ENCODE measurements around the gene VEZF1. TPM values are rescaled to one million over a fixed set of nuclear protein-coding genes. Genes with fewer than 3 reads are reported as not detected.

Gene VEZF1
- total RNA-seq, 4 donors from 2014 or later: 45.3 to 76.0 (median 63.7) TPM

DNA sequence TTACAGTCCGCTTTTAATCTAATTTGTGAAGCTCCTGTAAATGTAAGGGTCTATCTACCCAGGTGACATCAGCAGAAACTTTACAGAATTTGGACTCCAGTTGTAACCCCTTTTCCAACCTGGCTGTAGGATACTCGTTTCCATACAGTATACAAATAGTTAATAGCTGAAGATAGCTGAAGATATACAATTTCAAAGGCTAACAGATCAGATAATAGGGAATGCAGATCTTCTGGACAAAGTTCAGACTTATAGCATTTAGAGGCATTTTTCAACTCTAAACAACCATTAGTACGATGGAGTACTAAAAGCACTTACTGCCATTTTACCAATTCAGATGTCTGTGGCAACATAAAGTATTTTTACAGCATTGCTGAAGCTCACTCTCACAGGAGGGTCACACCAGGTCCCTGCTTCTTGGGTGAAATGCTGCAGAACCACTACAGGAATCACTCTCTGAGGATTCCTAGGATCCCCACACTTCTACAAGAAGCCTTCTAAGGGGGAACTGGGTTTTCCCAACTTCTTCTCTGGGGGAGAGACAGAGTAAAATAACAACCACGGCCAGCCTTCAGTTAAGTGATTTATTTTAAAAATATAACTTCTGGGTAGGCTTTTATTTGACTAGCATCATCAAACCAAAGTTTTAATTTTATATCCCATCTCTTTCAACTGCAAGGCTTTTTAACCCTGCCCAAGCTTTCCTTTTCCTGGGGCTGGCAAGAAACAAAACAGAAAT is 2.9 kb downstream of the VEZF1 start:
- TF ChIP-seq POLR2A (IDR thresholded peaks at IDR 0.05): no peak
- peaks cover 67% of the 10 kb centered on the region for H3K4me1 ChIP-seq
- H3K27me3 ChIP-seq: no peaks in the 10 kb centered on the region
- WGBS: 44% methylated on average over 4 of the region's 4 CpGs
- peak overlapping the region; percentile 9 for H3K4me3 ChIP-seq
- H3K36me3 ChIP-seq: peaks cover 21% of the 10 kb centered on the region
- no peaks in the 10 kb centered on the region for H3K9me3 ChIP-seq
- no peak for DNase-seq (ENCODE audit: low spot score in 2 of 2)
- H3K27ac ChIP-seq: peak overlapping the region; percentile 23

DNA sequence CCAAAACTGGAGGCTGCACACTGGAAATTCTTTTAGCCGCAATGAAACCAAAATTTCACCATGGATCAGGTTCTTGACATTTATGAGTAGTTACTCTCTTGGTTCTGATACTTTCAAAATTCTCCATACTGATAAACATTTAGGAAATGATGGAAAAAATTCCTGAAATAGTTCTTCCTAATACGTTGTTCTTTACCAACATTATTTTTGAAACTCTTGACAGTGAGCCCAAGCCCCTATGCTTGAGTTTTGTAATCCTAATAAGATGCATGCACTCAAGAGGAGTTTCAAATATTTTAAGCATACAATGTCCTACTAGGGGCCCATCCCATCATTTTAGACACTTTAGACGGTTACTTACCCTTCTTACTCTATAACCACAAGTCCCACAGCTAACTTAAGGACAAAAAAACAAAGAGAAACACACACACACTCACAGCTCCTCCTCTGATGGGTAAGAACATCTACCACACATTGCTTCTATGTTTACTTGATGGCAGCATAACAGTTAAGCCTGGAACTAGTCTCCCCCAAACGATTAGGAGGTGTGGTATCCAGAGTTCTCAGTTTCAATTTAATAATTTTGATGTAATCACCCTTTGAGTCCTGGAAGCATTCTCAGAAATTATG is 3.7 kb downstream of the VEZF1 start:
- TF ChIP-seq, protein P1, sequence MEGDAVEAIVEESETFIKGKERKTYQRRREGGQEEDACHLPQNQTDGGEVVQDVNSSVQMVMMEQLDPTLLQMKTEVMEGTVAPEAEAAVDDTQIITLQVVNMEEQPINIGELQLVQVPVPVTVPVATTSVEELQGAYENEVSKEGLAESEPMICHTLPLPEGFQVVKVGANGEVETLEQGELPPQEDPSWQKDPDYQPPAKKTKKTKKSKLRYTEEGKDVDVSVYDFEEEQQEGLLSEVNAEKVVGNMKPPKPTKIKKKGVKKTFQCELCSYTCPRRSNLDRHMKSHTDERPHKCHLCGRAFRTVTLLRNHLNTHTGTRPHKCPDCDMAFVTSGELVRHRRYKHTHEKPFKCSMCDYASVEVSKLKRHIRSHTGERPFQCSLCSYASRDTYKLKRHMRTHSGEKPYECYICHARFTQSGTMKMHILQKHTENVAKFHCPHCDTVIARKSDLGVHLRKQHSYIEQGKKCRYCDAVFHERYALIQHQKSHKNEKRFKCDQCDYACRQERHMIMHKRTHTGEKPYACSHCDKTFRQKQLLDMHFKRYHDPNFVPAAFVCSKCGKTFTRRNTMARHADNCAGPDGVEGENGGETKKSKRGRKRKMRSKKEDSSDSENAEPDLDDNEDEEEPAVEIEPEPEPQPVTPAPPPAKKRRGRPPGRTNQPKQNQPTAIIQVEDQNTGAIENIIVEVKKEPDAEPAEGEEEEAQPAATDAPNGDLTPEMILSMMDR (IDR thresholded peaks at IDR 0.05): no peak
- TF ChIP-seq POLR2A (IDR thresholded peaks at IDR 0.05) (no peak), EP300 (IDR thresholded peaks at IDR 0.05) (no peak), POLR2AphosphoS5 (IDR thresholded peaks at IDR 0.05) (no peak)
- Histone ChIP-seq H3K4me1 (peaks cover 65% of the 10 kb centered on the region), H3K4me3 (no peak overlapping the region), H3K36me3 (peaks cover 28% of the 10 kb centered on the region), H3K9me3 (no peaks in the 10 kb centered on the region), H3K27me3 (no peaks in the 10 kb centered on the region), H3K27ac (no peak overlapping the region)
- 46% methylated on average over 4 of the region's 4 CpGs for WGBS
- DNase-seq (ENCODE audit: low spot score in 2 of 2): no peak

DNA sequence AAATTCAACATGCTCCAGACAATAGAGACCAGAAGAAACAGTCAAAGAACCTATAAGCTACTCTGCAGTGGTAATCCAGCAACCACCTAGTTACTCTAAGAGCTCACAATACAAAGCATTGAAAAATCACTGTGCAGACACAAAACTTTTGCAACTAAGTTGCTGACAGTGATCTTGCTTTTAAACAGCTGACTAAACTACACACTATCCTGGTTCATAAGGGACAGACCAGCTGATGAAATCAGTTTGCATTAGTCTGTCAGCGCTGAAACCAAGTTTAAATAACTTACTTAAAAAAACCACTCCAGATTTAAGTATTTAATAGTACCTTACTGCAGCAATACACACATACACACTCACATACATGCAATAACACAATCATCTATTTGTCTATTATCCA is 4.6 kb downstream of the VEZF1 start:
- no peaks in the 10 kb centered on the region for H3K27me3 ChIP-seq
- 90% methylated on average over 1 of the region's 1 CpG for WGBS
- TF ChIP-seq POLR2A (IDR thresholded peaks at IDR 0.05): no peak
- TF ChIP-seq POLR2AphosphoS5 (IDR thresholded peaks at IDR 0.05): no peak
- TF ChIP-seq, protein P1 (IDR thresholded peaks at IDR 0.05): no peak
- no peak for TF ChIP-seq EP300 (IDR thresholded peaks at IDR 0.05)
- no peak for DNase-seq (ENCODE audit: low spot score in 2 of 2)
- no peak overlapping the region for H3K27ac ChIP-seq
- peaks cover 37% of the 10 kb centered on the region for H3K36me3 ChIP-seq
- no peak overlapping the region for H3K4me3 ChIP-seq
- no peaks in the 10 kb centered on the region for H3K9me3 ChIP-seq
- H3K4me1 ChIP-seq: peaks cover 56% of the 10 kb centered on the region

DNA sequence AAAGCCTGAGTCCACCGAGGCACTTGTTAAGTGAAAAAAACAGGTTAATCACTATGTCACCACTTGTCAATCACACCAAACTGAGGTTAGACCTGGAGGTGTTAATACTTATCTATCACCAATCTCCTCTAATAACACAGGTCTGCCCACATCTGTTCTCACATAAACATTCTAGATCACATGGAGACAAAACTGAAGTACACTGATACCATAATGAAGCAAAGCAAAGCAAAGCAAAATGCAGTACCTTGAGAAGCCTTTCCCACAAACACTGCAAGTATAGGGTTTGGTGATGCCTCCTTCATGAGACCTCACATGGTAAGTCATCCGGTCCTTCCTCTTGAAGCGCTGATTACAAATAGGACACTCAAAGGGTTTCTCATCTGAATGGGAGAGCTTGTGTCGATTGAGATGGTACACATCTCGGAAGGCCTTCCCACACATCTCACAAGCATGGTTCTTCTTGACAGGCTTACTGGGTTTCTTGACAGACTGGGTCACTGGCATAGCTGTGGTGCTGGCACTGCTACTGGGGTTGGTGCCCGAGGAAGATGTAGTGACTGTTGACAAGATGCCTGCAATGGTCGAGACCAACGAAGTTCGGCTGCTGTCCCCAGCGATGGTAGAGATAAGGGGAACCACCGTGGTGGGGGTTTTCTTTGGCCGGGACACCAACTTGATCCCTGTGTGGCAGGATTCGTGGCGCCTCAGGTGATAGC is 5.4 kb downstream of the VEZF1 start:
- Histone ChIP-seq H3K27ac (no peak overlapping the region), H3K36me3 (peaks cover 45% of the 10 kb centered on the region), H3K4me1 (peaks cover 55% of the 10 kb centered on the region), H3K9me3 (no peaks in the 10 kb centered on the region), H3K27me3 (no peaks in the 10 kb centered on the region), H3K4me3 (no peak overlapping the region)
- TF ChIP-seq EP300 (IDR thresholded peaks at IDR 0.05) (no peak), POLR2AphosphoS5 (IDR thresholded peaks at IDR 0.05) (no peak), POLR2A (IDR thresholded peaks at IDR 0.05) (no peak)
- TF ChIP-seq, protein P1 (IDR thresholded peaks at IDR 0.05): no peak
- 83% methylated on average over 14 of the region's 14 CpGs for WGBS
- no peak for DNase-seq (ENCODE audit: low spot score in 2 of 2)

DNA sequence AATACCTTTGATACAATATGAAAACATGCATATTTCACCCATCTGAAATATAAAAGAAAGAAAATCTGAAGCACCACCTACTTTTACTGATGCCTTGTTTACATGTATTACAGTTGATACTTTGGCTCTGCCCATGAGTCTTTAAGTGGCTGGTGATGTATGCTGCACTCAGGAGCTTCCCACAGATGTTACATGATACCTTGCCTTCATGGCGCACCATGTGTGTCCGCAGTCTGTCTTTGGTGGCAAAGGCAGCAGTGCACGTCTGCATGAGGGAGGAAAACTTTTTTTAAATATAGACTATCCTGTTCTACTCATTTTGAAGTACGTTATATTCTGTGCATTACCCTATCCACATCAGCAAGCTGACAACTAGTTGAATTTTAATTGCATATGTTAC is 7.5 kb downstream of the VEZF1 start:
- DNase-seq (ENCODE audit: low spot score in 2 of 2): no peak
- WGBS: 90% methylated on average over 4 of the region's 4 CpGs
- Histone ChIP-seq H3K4me1 (peaks cover 40% of the 10 kb centered on the region), H3K9me3 (no peaks in the 10 kb centered on the region), H3K27ac (no peak overlapping the region), H3K27me3 (no peaks in the 10 kb centered on the region), H3K4me3 (no peak overlapping the region), H3K36me3 (peaks cover 66% of the 10 kb centered on the region)
- TF ChIP-seq POLR2A (IDR thresholded peaks at IDR 0.05) (no peak), POLR2AphosphoS5 (IDR thresholded peaks at IDR 0.05) (no peak), EP300 (IDR thresholded peaks at IDR 0.05) (no peak)
- TF ChIP-seq, protein P1 (IDR thresholded peaks at IDR 0.05): no peak
